GM12872 (cell line): Measurements from ENCODE around the gene COL8A1.

ENCODE experiments used
- CTCF ChIP-seq: IDR thresholded peaks from 3 replicates; pipeline ENCODE4 v1.5.1; 2011; ENCODE audit warnings: low read depth, mild to moderate bottlenecking, low read length, moderate library complexity; ENCODE audit not compliant: insufficient read depth

Gene COL8A1

GRCh38 chr3:99836681-99837080 is 198.3 kb downstream of the COL8A1 start:
- TF ChIP-seq CTCF, result no peak

- TF ChIP-seq CTCF, result no peak
Observed at GRCh38 chr3:99837715-99838114, 199.3 kb downstream of the COL8A1 start.

- TF ChIP-seq CTCF, result no peak
Observed at GRCh38 chr3:99838755-99839154, 200.4 kb downstream of the COL8A1 start.

GRCh38 chr3:99839613-99840012 is 201.2 kb downstream of the COL8A1 start:
- no peak for TF ChIP-seq CTCF

- TF ChIP-seq CTCF, result peak; percentile 57
Observed at GRCh38 chr3:99842826-99843589, 204.6 kb downstream of the COL8A1 start.

- no peak for TF ChIP-seq CTCF
Observed at GRCh38 chr3:99843590-99844258, 205.3 kb downstream of the COL8A1 start.

- TF ChIP-seq CTCF, result no peak
Observed at GRCh38 chr3:99845331-99845730, 206.9 kb downstream of the COL8A1 start.
